Measurements from ENCODE around the gene ZBTB7C.

ZBTB7C gene

GRCh38 chr18:47981320-47981719 is 427.9 kb downstream of the ZBTB7C start:
- no peak for ATAC-seq

- no peak for ATAC-seq
These were observed 429.5 kb downstream of the ZBTB7C start for GRCh38 chr18:47979611-47980200.

- ATAC-seq: no peak
These were observed 430.6 kb downstream of the ZBTB7C start for GRCh38 chr18:47978603-47979002.

- no peak for ATAC-seq
These were observed 431.0 kb downstream of the ZBTB7C start for GRCh38 chr18:47978141-47978540.

Data from activated CD4-positive, CD25-positive, alpha-beta regulatory T cell treated with anti-CD3 and anti-CD28 coated beads, Interleukin-2, amount 50 U/mL, for 24 hours (primary cell).